22Rv1 (cell line): Measurements from ENCODE around the gene HEG1.

Experiments
- CTCF ChIP-seq: fragments of 450-650 bp; IDR thresholded peaks from 2 replicates; pipeline ENCODE4 v1.5.1; 2017; ENCODE audit warnings: mild to moderate bottlenecking
- ZFX ChIP-seq: fragments of 450-650 bp; IDR thresholded peaks from 2 replicates; pipeline ENCODE4 v1.6.1; 2017; ENCODE audit warnings: antibody characterized with exemption, borderline replicate concordance

DNA sequence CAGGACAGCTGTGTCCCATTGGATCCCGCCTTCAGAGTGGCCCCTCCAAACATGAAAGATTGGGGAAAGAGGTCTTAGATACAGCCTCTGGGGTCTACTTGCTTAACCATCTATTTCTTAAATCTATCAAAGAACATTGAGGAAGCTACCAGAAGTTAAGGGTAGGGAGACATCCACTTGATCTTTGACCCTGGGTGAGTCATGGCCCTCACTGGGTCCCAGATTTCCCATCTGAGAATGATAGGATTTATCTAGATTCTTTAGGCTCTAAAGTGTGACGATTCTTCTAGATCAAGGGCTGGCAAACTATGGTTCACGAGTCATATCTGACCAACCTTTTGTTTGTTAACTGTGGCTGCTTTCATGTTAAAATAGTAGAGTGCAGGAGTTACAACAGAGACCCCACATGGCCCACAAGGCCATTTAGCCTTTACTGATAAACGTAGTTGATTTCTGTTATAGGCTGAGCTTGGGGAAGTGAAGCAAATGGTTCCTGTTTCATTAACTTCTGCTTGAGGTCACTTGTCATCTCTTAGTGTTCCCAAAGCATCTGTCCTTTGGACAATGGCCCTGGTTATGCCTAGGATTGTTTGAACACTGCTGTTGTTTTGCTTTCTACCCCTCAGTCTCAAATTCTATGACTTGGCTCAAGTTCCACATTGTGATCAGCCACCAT is 129.2 kb downstream of the HEG1 start:
- TF ChIP-seq CTCF (no peak), ZFX (no peak)
